Activated CD4-positive, alpha-beta T cell treated with anti-CD3 and anti-CD28 coated beads, Interleukin-10, Interleukin-2, amounts not matched to agents 100 ng/mL and 50 ng/mL, durations not matched to agents 16 hours and 8 hours (primary cell): ENCODE results near the gene ZRSR2.
"Not testable (repeated sequence)": the region's sequence is repeated elsewhere in the genome, so short reads cannot be mapped to it uniquely, and the experiment has no call there.

Experiments
- DNase-seq: peaks from one replicate; pipeline ENCODE4 v3.0.0-alpha.2; 2020

The ZRSR2 gene

DNA sequence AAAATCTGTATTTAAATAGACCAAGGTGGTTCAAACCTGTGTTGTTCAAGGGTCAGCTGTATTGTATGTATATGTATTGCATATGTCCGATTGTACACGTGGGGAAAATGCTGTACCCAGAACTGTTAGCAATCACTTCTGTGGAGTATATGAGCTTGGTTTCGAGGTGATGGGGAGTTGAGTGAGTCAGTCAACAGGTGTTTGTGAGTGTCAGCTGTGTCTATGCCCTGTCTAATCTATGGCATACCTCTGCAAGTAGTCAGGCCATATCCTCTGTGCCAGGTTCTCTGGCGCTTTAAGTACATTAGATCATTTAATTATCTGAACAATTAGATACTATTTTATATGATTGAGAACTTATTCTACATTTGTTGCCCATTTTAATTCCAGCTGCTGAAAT lies 7.4 kb downstream of the ZRSR2 start:
- DNase-seq, result no peak

DNA sequence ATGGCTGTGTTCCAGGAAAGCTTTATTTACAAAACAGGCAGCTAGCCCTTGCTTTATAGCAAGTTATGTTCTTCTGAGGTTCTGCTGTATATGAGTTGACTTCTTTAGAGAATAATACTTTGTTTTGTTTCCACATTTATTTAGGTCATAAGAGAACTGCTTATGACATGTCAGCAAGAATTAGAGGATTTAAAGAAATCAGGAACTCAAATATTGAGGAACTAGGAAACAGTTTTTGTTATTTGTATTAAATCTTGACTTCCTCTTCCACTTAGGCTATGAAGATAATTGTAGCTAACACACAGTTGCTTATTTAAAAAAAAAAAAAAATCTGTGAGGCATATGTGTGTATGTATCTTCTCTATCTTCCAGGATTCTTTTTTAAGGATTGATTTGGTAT lies 14.3 kb downstream of the ZRSR2 start:
- no peak for DNase-seq

DNA sequence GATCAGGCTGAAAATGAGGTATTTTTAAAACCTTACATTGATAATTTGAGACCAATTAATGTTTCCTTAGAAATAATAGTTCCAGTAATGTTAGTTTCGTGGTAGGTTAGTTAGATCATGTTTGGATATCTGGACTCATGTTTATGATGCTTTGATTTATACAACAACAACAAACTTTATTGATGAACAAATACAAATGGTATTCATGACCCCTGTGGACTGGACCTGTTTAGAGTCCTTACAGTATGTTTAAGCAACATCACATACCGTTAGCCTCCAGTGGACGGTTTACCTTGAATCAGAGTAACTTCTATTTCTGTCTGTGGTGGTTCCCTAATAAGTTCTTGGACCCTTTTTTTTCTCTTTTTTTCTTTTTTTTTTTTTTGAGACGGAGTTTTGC lies 18.0 kb downstream of the ZRSR2 start:
- no peak for DNase-seq

GRCh38 chrX:15812192-15812938 lies 22.1 kb downstream of the ZRSR2 start:
- no peak for DNase-seq

DNA sequence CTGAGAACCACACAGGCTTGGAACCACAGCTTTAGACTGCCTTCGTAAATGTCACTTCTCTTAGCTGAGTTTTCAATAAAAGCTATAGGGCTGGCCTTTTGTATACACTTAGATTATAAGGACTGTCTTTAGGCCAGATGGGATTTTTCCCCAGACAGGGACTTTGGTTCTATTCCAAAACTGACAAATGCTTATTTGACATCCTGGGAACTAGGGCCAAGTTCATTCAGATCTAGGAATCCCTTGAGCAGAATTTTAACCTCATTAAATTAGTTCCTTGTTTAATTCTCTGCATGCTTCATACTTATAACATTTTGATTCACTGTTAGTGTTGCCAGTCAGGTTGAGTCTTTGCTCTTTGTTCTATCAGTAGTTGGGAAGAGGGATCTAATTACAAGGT lies 23.1 kb downstream of the ZRSR2 start:
- no peak for DNase-seq

GRCh38 chrX:15814771-15815365 lies 24.6 kb downstream of the ZRSR2 start:
- peak; percentile 23 for DNase-seq

DNA sequence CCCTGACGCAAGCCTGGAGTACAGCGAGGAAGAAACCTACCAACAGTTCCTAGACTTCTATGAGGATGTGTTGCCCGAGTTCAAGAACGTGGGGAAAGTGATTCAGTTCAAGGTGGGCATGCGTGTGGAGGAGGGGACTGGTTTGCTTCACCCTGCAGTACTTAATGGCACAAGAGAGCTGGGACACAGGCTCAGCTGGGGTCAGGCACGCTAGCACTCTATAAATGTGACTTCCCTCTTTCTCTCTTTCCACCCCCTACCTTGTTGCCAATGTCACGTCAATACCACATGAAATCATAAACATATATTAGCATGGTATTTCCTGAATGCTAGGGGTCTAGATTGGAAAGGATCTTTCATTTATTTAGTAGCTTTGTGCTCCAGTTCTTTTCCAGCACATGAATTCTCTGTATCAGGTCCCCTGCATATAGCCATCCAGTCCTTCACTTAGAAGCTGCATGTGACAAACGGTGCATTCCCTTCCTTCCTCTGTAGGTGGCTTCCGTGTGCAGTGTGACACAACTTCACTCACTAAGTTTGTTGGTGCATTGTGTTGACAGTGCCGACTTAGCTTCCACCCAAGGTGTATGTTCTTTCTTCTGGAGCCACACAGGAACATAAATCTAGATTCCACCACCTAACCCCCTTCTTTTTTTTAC lies 25.6 kb downstream of the ZRSR2 start:
- peak; percentile 63 for DNase-seq

DNA sequence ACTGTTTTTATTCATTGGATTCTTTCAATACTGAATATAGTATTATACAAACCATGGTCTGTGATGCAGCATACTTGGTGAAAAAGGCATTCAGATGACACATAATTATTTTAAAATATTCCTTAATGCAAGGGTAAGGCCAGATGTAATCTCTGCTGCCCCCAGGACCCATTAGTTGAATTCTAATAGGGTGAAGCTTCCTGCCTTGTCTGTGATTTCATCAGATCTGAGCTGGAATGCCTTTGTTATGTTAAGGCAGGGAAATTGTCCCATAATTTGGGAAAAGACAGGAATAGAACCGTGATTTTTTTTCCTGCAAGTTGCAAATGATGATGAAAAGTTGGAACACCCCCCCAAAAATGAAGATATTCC lies 26.1 kb downstream of the ZRSR2 start:
- no peak for DNase-seq

DNA sequence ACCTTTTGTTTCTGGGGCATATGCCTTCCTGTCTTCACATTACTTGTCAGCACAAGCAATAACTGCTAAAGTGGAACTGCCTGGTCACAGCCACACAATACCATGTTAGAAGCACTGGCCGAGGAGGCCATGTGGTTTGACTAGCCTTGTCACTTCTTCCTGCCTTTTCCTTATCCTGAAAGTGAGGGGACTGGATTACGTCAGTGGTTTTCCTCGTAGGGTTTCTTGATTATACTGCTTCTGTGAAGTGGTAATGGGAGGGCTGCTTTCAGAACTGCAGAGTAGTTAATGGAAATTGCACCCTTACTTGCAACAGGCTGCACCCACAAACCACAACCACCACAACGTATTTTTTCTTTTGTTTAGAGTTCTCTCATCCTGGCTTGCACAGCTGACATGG lies 26.6 kb downstream of the ZRSR2 start:
- DNase-seq, result peak; percentile 84

GRCh38 chrX:15820106-15821073 lies 30.1 kb downstream of the ZRSR2 start:
- DNase-seq, result peak; percentile 30

- DNase-seq, result no peak
Measured at GRCh38 chrX:15822922-15823321, 32.6 kb downstream of the ZRSR2 start.

DNA sequence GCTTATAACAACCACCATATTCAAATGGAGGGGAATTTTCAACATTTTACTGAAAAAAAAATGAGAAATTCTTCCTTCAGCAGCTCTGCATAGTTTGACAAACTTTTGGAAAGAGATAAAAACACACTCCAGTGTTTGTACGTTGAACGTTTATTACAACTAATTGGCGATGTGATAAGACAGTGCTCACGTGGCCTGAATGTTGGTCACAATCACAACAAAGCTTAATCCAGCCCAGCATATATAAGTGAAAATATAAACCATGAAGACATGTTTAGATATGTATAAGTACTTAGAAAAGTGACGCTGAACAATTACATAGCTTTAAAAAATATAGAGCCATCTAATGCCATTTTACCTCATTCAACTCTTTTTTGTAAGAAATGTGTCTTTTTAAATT lies 35.7 kb downstream of the ZRSR2 start:
- no peak for DNase-seq

DNA sequence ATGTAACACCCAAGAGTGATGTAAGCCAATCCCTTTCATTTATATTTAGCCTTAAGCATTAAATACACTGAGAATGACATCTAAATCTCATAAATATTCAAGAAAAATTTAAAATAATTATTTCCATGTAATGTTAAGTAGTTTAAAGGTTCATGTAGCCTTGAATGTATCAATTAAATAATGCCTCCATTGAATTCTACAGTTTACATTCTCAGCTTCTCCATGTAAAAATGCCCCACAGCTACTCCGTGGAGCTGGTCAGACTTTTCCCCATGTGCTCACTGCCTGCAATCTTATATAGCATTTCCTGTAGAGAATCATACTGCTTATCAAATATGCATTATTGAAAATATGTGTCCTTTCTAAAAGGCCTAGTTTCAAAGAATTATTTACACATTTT lies 38.9 kb downstream of the ZRSR2 start:
- DNase-seq, result no peak

DNA sequence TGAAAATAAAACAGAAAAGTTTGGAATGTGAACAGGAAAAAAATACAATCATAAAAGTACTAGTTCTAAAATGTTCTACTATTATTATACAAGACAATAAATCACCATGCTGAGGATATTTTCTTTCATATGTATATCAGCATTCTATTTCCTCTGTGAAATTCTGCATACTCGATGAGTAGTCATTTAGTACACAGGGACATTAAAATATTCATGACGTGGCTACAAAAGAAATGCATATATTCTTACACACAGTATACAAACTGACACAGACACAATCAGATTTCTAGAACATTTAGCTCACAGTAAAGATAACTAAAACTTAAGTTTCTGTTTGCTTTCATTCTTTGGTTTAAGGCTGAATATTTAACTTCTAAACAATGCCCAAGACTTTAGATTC lies 41.1 kb downstream of the ZRSR2 start:
- DNase-seq, result not testable (repeated sequence)

DNA sequence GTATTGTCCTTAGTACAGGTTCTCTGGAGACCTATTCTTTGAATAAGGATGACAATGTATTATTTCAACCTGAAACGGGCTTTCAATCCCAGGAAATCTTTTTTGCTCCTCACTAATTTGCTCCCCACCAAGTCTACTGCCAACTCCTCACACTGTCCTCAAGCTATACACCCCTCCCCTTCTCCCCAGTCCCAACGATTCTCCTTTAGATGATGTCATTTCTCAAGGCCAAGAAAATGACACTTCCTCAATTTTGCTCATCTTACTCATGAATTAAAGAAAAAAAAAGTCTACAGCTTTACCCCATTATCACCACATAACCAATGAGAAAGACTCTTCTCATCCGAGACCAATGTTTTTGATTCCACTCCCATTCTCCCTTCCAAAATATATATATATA lies 43.8 kb downstream of the ZRSR2 start:
- no peak for DNase-seq

DNA sequence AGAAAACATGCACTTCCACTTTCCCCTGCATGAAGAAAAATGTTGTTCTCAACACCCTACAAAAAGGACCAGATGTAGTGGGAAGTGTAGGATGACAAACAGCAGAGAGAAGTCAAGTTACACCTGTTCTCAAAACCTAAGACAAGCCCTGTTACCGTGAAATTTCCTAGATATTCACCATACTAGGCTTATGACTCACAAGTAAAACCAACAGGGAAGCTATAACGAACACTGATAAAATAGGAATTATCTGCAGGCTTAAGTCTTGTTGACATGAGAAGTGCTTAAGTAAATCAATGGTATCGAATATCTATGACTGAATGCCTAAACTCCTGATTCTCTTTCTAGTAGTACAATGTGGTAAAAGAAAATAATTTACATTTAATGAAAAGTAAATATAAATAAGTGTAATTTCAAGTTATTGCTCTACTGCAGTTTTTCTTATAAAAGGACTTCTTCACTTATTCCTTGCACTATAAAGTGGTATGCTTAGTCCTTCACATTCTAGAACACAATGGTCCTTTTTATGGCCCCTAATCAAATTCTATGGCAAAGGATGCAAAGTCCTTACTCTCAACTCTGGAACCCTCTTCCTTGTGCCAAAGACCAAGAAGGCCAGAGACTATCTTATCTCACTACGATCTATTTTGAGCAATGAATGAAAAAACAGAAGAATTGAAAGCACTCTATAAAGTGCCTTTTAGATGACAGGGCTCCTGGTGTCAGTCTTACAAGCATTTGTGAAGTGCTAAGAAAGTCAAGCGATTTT lies 44.7 kb downstream of the ZRSR2 start:
- DNase-seq, result no peak

- DNase-seq, result peak; percentile 14
Measured at GRCh38 chrX:15838017-15838416, 47.7 kb downstream of the ZRSR2 start.

GRCh38 chrX:15841853-15842516 lies 51.7 kb downstream of the ZRSR2 start:
- DNase-seq, result no peak

- DNase-seq, result no peak
Measured at GRCh38 chrX:15843960-15844359, 53.7 kb downstream of the ZRSR2 start.

- no peak for DNase-seq
Measured at GRCh38 chrX:15848576-15848975, 58.3 kb downstream of the ZRSR2 start.

DNA sequence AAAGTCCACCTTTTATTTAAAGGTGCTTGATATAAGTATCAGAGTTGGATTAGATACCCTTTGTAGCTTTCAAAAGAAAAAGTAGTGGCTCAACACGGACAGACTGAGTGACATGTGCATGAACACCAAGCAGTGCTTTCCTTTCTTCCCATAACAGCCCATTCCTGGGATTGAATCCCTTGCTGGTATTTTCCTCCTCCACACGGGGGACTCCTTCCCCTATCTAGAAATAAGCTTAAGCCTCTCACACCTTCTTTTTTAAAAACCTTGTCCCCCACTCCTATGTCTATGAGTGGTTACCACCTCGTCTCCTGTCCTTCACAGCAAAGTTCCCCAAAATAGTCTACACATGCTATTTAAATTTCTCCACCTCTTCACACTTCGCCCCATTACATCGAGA lies 59.3 kb downstream of the ZRSR2 start:
- DNase-seq, result no peak

GRCh38 chrX:15853586-15854079 lies 63.3 kb downstream of the ZRSR2 start:
- DNase-seq, result no peak
